ENCODE data around the gene CHD1L. TPM values are rescaled to one million over a fixed set of nuclear protein-coding genes. Genes with fewer than 3 reads are reported as not detected.

The CHD1L gene
- total RNA-seq, 1 experiment from 2014 or later = 29.2 TPM

Other genes starting within 250 kb of the CHD1L start
- gene PRKAB2, start 70.2 kb upstream of the CHD1L start, total RNA-seq (2014; rRNA removed; shearing (Covaris generic)) = 6.0 and 9.2 TPM in 2 replicates
- 0.37 and 0.75 TPM in 2 replicates for gene FMO5, start 17.3 kb upstream of the CHD1L start, total RNA-seq (2014; rRNA removed; shearing (Covaris generic))